Ishikawa (cell line): ENCODE data around the gene CACNA1C.

Source experiments
- EP300 ChIP-seq: IDR thresholded peaks from 2 replicates; pipeline ENCODE4 v1.6.1; 2012; ENCODE audit warnings: borderline replicate concordance
- RAD21 ChIP-seq: IDR thresholded peaks from 2 replicates; pipeline ENCODE4 v1.6.1; 2012; ENCODE audit warnings: low read depth
- TEAD4 ChIP-seq: IDR thresholded peaks from 2 replicates; pipeline ENCODE4 v1.6.1; 2012
- YY1 ChIP-seq: IDR thresholded peaks from 2 replicates; pipeline ENCODE4 v1.6.1; 2012; ENCODE audit warnings: low read depth
- TF ChIP-seq, protein P1 (sequence below): IDR thresholded peaks from 2 replicates; pipeline ENCODE4 v1.6.1; 2012
- TF ChIP-seq, protein P2 (sequence below): IDR thresholded peaks from 2 replicates; pipeline ENCODE4 v1.6.1; 2012; ENCODE audit warnings: low read depth, mild to moderate bottlenecking

DNA sequence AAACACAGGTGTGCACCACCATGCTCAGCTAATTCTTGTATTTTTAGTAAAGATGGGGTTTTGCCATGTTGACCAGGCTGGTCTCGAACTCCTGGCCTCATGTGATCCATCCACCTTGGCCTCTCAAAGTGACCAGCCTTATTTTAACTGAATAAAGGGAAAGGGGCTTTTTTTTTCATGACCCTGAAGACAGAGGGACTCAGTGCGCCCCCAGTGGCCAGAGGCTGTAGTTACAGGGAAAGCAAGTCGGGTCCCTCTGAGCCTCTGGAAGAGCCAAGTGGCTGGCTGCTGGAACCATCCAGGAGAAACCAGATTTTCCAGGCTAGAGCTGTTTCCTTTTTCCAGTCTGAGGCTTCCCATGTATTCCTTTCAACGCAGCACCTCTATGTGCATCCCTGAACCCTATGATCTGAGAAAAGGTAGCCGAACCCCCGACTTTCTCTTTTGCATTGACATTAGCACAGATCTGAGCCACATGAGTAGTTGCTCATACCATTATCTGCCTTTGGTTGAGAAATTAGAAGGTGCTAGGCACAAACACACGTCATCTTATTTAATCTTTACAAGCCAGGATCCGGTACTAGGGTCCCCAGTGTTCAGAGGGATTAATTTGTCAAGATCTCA, 342.7 kb downstream of the CACNA1C start:
- TF ChIP-seq, protein P1, sequence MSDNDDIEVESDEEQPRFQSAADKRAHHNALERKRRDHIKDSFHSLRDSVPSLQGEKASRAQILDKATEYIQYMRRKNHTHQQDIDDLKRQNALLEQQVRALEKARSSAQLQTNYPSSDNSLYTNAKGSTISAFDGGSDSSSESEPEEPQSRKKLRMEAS, result no peak
- TF ChIP-seq, protein P2, sequence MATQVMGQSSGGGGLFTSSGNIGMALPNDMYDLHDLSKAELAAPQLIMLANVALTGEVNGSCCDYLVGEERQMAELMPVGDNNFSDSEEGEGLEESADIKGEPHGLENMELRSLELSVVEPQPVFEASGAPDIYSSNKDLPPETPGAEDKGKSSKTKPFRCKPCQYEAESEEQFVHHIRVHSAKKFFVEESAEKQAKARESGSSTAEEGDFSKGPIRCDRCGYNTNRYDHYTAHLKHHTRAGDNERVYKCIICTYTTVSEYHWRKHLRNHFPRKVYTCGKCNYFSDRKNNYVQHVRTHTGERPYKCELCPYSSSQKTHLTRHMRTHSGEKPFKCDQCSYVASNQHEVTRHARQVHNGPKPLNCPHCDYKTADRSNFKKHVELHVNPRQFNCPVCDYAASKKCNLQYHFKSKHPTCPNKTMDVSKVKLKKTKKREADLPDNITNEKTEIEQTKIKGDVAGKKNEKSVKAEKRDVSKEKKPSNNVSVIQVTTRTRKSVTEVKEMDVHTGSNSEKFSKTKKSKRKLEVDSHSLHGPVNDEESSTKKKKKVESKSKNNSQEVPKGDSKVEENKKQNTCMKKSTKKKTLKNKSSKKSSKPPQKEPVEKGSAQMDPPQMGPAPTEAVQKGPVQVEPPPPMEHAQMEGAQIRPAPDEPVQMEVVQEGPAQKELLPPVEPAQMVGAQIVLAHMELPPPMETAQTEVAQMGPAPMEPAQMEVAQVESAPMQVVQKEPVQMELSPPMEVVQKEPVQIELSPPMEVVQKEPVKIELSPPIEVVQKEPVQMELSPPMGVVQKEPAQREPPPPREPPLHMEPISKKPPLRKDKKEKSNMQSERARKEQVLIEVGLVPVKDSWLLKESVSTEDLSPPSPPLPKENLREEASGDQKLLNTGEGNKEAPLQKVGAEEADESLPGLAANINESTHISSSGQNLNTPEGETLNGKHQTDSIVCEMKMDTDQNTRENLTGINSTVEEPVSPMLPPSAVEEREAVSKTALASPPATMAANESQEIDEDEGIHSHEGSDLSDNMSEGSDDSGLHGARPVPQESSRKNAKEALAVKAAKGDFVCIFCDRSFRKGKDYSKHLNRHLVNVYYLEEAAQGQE, result no peak
- TF ChIP-seq RAD21 (peak; percentile 42), TEAD4 (no peak), EP300 (no peak), YY1 (no peak)
